K562 (cell line): ENCODE measurements around the gene MED22. TPM values are rescaled to one million over a fixed set of nuclear protein-coding genes. Genes with fewer than 3 reads are reported as not detected.

ENCODE experiments used
- ATAC-seq: fragments of 200-7000 bp; cut with Tn5 transposase; 3 replicates; pipeline ENCODE4 v1.9.1; 2020; ENCODE audit warnings: moderate library complexity
- BruUV-seq: library from RNA; stranded (reverse); fragments of 400-500 nt; replicated peaks from 2 replicates; lab custom pipeline; 2021; lab: Mats Ljungman, UMichigan
- CTCF ChIA-PET: fragments of 300-600 bp; formaldehyde crosslinking; extraction: SDS; loops from one replicate; lab custom pipeline; 2021; ENCODE audit warnings: low intra/inter-chr PET ratio; lab: Yijun Ruan, JAX
- POLR2A ChIA-PET: fragments of 300-600, 350-650 bp; sonication (Branson Sonifier 250); formaldehyde crosslinking; extraction: SDS; loops from one replicate; lab custom pipeline; 2021; ENCODE audit warnings: antibody characterized with exemption, inconsistent platforms; lab: Yijun Ruan, JAX
- DNase-seq, 4 experiments: peaks; one replicate each; pipeline versions ENCODE4 v3.0.0 to v3.0.0-alpha.2; 2011 to 2018; ENCODE audit warnings: low spot score in 3 of 4, mixed read lengths in 3 of 4; ENCODE audit errors: extremely low read depth in 1 of 4
- FAIRE-seq: peaks from 2 replicates; lab custom pipeline; 2011; peaks lifted over from hg19 to GRCh38; lab: Jason Lieb, UNC
- H2AFZ ChIP-seq: 2 replicates; pipeline ENCODE4 v1.6.0; 2011; ENCODE audit warnings: low read depth, low read length, control low read depth, inconsistent platforms
- H3K27ac ChIP-seq: fragments of 200-600 bp; 3 replicates; pipeline ENCODE4 v1.8.0; 2011; ENCODE audit warnings: low read depth, mild to moderate bottlenecking, control low read depth, inconsistent platforms, low read length, moderate library complexity, mixed read lengths; ENCODE audit errors: extremely low read depth
- H3K27me3 ChIP-seq, 2 experiments: fragments of 300-600 bp in 1 of 2; 2 replicates in 1 of 2; 3 replicates in 1 of 2; pipeline versions ENCODE4 v1.6.0 to v1.8.0; 2011; ENCODE audit warnings: inconsistent platforms in 2 of 2, low read length in 2 of 2, mild to moderate bottlenecking in 1 of 2, mixed read lengths in 1 of 2, moderate library complexity in 1 of 2; ENCODE audit not compliant: control insufficient read depth in 2 of 2, insufficient read depth in 2 of 2
- H3K36me3 ChIP-seq: fragments of 300-600 bp; 3 replicates; pipeline ENCODE4 v1.8.0; 2011; ENCODE audit warnings: mild to moderate bottlenecking, low read length, inconsistent platforms; ENCODE audit not compliant: control insufficient read depth, insufficient read depth
- H3K4me1 ChIP-seq, 2 experiments: fragments of 200-600 bp in 1 of 2; replicated peaks in 1 of 2; 2 replicates in 1 of 2; 3 replicates in 1 of 2; pipeline versions ENCODE4 v1.5.1 to v1.8.0; 2011; ENCODE audit warnings: inconsistent platforms in 2 of 2, low read length in 2 of 2, mild to moderate bottlenecking in 1 of 2, mixed read lengths in 1 of 2, moderate library complexity in 1 of 2; ENCODE audit not compliant: control insufficient read depth in 2 of 2, insufficient read depth in 2 of 2
- H3K4me2 ChIP-seq: 2 replicates; pipeline ENCODE4 v1.6.1; 2011; ENCODE audit warnings: low read length, control low read depth, inconsistent platforms, mixed read lengths; ENCODE audit not compliant: insufficient read depth
- H3K4me3 ChIP-seq: fragments of 200-600 bp; sonication (generic), shearing (Covaris generic); 2 replicates; pipeline ENCODE4 v1.5.1; 2016; ENCODE audit warnings: control low read depth, inconsistent platforms
- H3K79me2 ChIP-seq: fragments of 200-600 bp; 3 replicates; pipeline ENCODE4 v1.8.0; 2011; ENCODE audit warnings: low read length, inconsistent platforms; ENCODE audit not compliant: control insufficient read depth, insufficient read depth
- H3K9ac ChIP-seq, 2 experiments: 2 replicates each; pipeline versions ENCODE4 v1.6.0 to v1.6.1; 2011; ENCODE audit warnings: low read depth in 2 of 2, low read length in 2 of 2, control low read depth in 1 of 2, inconsistent platforms in 1 of 2, mild to moderate bottlenecking in 1 of 2, mixed read lengths in 1 of 2; ENCODE audit not compliant: insufficient read depth in 1 of 2
- H3K9me1 ChIP-seq: one replicate; pipeline ENCODE4 v1.6.0; 2011; ENCODE audit warnings: inconsistent platforms, mild to moderate bottlenecking, low read length, moderate library complexity; ENCODE audit not compliant: control insufficient read depth, insufficient read depth
- H3K9me3 ChIP-seq: replicated peaks from 2 replicates; pipeline ENCODE4 v1.5.1; 2011; ENCODE audit warnings: low read depth, low read length, inconsistent platforms; ENCODE audit not compliant: control insufficient read depth, insufficient read depth
- H4K20me1 ChIP-seq: replicated peaks from 2 replicates; pipeline ENCODE4 v1.6.1; 2011; ENCODE audit warnings: low read length, inconsistent platforms, mixed read lengths; ENCODE audit not compliant: control insufficient read depth, insufficient read depth
- ILK ChIP-seq: fragments of 450-650 bp; IDR thresholded peaks from 2 replicates; pipeline ENCODE4 v1.6.1; 2016; ENCODE audit warnings: missing genetic modification characterization, low read depth, mild to moderate bottlenecking, missing compliant biosample characterization, moderate library complexity, borderline replicate concordance
- NFXL1 ChIP-seq: fragments of 450-650 bp; formaldehyde crosslinking; IDR thresholded peaks from 2 replicates; pipeline ENCODE4 v1.4.0; 2021; ENCODE audit warnings: mild to moderate bottlenecking
- SRSF1 ChIP-seq: fragments of 200-400 bp; formaldehyde crosslinking; IDR thresholded peaks from 2 replicates; pipeline ENCODE4 v1.6.1; 2017; ENCODE audit warnings: mild to moderate bottlenecking, low read depth, low read length, moderate library complexity
- TRIM28 ChIP-seq: fragments of 450-650 bp; IDR thresholded peaks from 2 replicates; pipeline ENCODE4 v1.6.1; 2017
- ZBTB7A ChIP-seq: IDR thresholded peaks from 2 replicates; pipeline ENCODE4 v1.6.1; 2011; ENCODE audit warnings: low read depth, mild to moderate bottlenecking, low read length, moderate library complexity, borderline replicate concordance; ENCODE audit not compliant: control insufficient read depth
- ZSCAN32 ChIP-seq: fragments of 450-650 bp; formaldehyde crosslinking; IDR thresholded peaks from 2 replicates; pipeline ENCODE4 v1.4.0; 2020; ENCODE audit warnings: mild to moderate bottlenecking, moderate library complexity
- WGBS: fragments of 100-300 bp; shearing (Covaris generic); methylation state at CpG from one replicate; pipeline ENCODE4 v1.1.6; 2016; ENCODE audit warnings: low coverage, mixed read lengths; ENCODE audit not compliant: insufficient coverage; ENCODE audit errors: missing lambda C conversion rate; 5-methylcytosine and 5-hydroxymethylcytosine counted together
- in situ Hi-C: fragments of 300-500 bp; cut with MboI; formaldehyde crosslinking; loops from 4 replicates; pipeline ENCODE4 v1.15.0; 2018; ENCODE audit warnings: inconsistent platforms, mixed read lengths
- intact Hi-C: fragments of 100-400 bp; cut with micrococcal nuclease; formaldehyde crosslinking; loops from 2 replicates; pipeline ENCODE4 v1.14.2; 2022
- polyA plus RNA-seq, 8 experiments: library from polyadenylated mRNA; depleted of rRNA in 4 of 8; stranded (reverse) in 5 of 8; unstranded in 3 of 8; fragments of >200 nt; fragmentation: Nextera tagmentation in 2 of 8; fragmentation: Illumina TruSeq in 1 of 8; extraction: Ambion mirVana in 2 of 8; extraction: Trizol in 1 of 8; gene quantifications; 2 replicates each; pipeline versions ENCODE4 v1.2.1 to v1.2.3, GENCODE V29; 2011 to 2014; ENCODE audit warnings: inconsistent platforms in 1 of 8, missing spikeins in 1 of 8
- total RNA-seq, 7 experiments: library from RNA; depleted of rRNA in 6 of 7; stranded (reverse); fragments of >200 nt in 6 of 7; fragmentation: Illumina TruSeq in 2 of 7; extraction: Trizol in 2 of 7; gene quantifications; 2 replicates each; pipeline versions ENCODE4 v1.2.1 to v1.2.3, GENCODE V29; 2011 to 2021; ENCODE audit warnings: low replicate concordance in 1 of 7
- TF ChIP-seq, protein P1 (sequence below): fragments of 450-650 bp; IDR thresholded peaks from 2 replicates; pipeline ENCODE4 v1.6.1; 2016; ENCODE audit warnings: low read depth, mild to moderate bottlenecking, moderate library complexity
- TF ChIP-seq, protein P2 (sequence below): sonication (generic); formaldehyde crosslinking; IDR thresholded peaks from 2 replicates; pipeline ENCODE4 v1.8.0; 2022; ENCODE audit warnings: missing genetic modification reagents, mild to moderate bottlenecking, borderline replicate concordance
- TF ChIP-seq, protein P3 (sequence below): IDR thresholded peaks from 2 replicates; pipeline ENCODE4 v1.6.1; 2011; ENCODE audit not compliant: insufficient read length; ENCODE audit errors: extremely low read depth
- TF ChIP-seq, protein P4 (sequence below), 2 experiments: fragments of 450-650 bp in 1 of 2; sonication (generic) in 1 of 2; formaldehyde crosslinking in 1 of 2; IDR thresholded peaks in 1 of 2; conservative IDR thresholded peaks in 1 of 2; 2 replicates each; pipeline versions ENCODE4 v1.6.1 to v1.8.1; 2016 to 2023; ENCODE audit warnings: mild to moderate bottlenecking in 2 of 2, moderate library complexity in 2 of 2, inconsistent platforms in 1 of 2, missing genetic modification reagents in 1 of 2
- TF ChIP-seq, protein P5 (sequence below), 2 experiments: fragments of 150-350 bp in 1 of 2; IDR thresholded peaks; 2 replicates each; pipeline ENCODE4 v1.6.1; 2012 to 2016; ENCODE audit warnings: low read depth in 2 of 2, low read length in 2 of 2, mild to moderate bottlenecking in 1 of 2, moderate library complexity in 1 of 2
- TF ChIP-seq, protein P6 (sequence below): fragments of 450-650 bp; formaldehyde crosslinking; IDR thresholded peaks from 2 replicates; pipeline ENCODE4 v1.4.0; 2022; ENCODE audit warnings: missing genetic modification characterization

MED22 gene
- total and polyA plus RNA-seq, 9 of the 15 experiments (the other 6 are each of a cell fraction or from before 2014, with no cell fraction given), result 0.73 to 35.6 (median 22.3) TPM

DNA sequence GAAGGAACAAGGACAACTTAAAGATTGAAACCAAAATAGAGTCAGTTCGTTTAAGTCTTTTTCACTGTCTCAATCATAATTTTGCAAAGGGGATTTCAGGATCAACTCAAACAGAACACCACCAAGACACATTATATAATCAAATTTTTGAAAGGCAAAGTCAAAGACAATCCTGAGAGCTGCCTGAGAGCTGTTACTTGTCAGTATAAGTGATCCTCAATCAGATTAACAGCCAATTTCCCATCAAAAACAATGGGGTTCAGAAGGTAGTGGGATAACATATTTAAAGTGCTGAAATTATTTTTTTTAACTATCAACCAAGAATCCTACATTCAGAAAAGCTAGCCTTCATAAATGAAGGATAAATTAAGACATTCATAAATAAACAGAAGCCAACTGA lies 53.7 kb downstream of the MED22 start:
- ATAC-seq (no peak), FAIRE-seq (no peak), DNase-seq (no peak)
- no TSS peak for BruUV-seq
- H3K9ac ChIP-seq, result no peak overlapping the region
- no peaks in the 10 kb centered on the region for H3K36me3 ChIP-seq
- in situ Hi-C loops, result no loop called here
- H3K9me1 ChIP-seq, result no peaks in the 10 kb centered on the region
- H4K20me1 ChIP-seq, result no peaks in the 10 kb centered on the region
- no peaks in the 10 kb centered on the region for H3K4me1 ChIP-seq
- ChIA-PET CTCF (no interaction called here), POLR2A (no interaction called here)
- WGBS, result 8% methylated on average over 1 of the region's 1 CpG
- peaks cover 17% of the 10 kb centered on the region for H3K9me3 ChIP-seq
- H2AFZ ChIP-seq, result no peak overlapping the region
- no peak overlapping the region for H3K27ac ChIP-seq
- H3K4me2 ChIP-seq, result no peak overlapping the region
- no peak overlapping the region for H3K4me3 ChIP-seq
- intact Hi-C loops, result no loop called here
- H3K79me2 ChIP-seq, result no peaks in the 10 kb centered on the region
- no peaks in the 10 kb centered on the region for H3K27me3 ChIP-seq
- TF ChIP-seq ZSCAN32 (no peak), NFXL1 (CRISPR knock-in tag) (no peak), ILK (no peak), TRIM28 (peak; percentile 71), SRSF1 (no peak), ZBTB7A (no peak)
- TF ChIP-seq, protein P1, sequence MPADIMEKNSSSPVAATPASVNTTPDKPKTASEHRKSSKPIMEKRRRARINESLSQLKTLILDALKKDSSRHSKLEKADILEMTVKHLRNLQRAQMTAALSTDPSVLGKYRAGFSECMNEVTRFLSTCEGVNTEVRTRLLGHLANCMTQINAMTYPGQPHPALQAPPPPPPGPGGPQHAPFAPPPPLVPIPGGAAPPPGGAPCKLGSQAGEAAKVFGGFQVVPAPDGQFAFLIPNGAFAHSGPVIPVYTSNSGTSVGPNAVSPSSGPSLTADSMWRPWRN, result no peak
- TF ChIP-seq, protein P2, sequence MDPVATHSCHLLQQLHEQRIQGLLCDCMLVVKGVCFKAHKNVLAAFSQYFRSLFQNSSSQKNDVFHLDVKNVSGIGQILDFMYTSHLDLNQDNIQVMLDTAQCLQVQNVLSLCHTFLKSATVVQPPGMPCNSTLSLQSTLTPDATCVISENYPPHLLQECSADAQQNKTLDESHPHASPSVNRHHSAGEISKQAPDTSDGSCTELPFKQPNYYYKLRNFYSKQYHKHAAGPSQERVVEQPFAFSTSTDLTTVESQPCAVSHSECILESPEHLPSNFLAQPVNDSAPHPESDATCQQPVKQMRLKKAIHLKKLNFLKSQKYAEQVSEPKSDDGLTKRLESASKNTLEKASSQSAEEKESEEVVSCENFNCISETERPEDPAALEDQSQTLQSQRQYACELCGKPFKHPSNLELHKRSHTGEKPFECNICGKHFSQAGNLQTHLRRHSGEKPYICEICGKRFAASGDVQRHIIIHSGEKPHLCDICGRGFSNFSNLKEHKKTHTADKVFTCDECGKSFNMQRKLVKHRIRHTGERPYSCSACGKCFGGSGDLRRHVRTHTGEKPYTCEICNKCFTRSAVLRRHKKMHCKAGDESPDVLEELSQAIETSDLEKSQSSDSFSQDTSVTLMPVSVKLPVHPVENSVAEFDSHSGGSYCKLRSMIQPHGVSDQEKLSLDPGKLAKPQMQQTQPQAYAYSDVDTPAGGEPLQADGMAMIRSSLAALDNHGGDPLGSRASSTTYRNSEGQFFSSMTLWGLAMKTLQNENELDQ, result no peak
- TF ChIP-seq, protein P3, sequence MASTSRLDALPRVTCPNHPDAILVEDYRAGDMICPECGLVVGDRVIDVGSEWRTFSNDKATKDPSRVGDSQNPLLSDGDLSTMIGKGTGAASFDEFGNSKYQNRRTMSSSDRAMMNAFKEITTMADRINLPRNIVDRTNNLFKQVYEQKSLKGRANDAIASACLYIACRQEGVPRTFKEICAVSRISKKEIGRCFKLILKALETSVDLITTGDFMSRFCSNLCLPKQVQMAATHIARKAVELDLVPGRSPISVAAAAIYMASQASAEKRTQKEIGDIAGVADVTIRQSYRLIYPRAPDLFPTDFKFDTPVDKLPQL, result no peak
- TF ChIP-seq, protein P4, sequence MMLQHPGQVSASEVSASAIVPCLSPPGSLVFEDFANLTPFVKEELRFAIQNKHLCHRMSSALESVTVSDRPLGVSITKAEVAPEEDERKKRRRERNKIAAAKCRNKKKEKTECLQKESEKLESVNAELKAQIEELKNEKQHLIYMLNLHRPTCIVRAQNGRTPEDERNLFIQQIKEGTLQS (IDR thresholded peaks at IDR 0.05), result no peak
- TF ChIP-seq, protein P4 (CRISPR knock-in tag; conservative IDR thresholded peaks at IDR 0.05), result no peak
- TF ChIP-seq, protein P5, sequence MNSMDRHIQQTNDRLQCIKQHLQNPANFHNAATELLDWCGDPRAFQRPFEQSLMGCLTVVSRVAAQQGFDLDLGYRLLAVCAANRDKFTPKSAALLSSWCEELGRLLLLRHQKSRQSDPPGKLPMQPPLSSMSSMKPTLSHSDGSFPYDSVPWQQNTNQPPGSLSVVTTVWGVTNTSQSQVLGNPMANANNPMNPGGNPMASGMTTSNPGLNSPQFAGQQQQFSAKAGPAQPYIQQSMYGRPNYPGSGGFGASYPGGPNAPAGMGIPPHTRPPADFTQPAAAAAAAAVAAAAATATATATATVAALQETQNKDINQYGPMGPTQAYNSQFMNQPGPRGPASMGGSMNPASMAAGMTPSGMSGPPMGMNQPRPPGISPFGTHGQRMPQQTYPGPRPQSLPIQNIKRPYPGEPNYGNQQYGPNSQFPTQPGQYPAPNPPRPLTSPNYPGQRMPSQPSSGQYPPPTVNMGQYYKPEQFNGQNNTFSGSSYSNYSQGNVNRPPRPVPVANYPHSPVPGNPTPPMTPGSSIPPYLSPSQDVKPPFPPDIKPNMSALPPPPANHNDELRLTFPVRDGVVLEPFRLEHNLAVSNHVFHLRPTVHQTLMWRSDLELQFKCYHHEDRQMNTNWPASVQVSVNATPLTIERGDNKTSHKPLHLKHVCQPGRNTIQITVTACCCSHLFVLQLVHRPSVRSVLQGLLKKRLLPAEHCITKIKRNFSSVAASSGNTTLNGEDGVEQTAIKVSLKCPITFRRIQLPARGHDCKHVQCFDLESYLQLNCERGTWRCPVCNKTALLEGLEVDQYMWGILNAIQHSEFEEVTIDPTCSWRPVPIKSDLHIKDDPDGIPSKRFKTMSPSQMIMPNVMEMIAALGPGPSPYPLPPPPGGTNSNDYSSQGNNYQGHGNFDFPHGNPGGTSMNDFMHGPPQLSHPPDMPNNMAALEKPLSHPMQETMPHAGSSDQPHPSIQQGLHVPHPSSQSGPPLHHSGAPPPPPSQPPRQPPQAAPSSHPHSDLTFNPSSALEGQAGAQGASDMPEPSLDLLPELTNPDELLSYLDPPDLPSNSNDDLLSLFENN (IDR thresholded peaks at IDR 0.05; ENCODE audit: low read depth in 2 of 2, low read length in 2 of 2), result no peak
- TF ChIP-seq, protein P6, sequence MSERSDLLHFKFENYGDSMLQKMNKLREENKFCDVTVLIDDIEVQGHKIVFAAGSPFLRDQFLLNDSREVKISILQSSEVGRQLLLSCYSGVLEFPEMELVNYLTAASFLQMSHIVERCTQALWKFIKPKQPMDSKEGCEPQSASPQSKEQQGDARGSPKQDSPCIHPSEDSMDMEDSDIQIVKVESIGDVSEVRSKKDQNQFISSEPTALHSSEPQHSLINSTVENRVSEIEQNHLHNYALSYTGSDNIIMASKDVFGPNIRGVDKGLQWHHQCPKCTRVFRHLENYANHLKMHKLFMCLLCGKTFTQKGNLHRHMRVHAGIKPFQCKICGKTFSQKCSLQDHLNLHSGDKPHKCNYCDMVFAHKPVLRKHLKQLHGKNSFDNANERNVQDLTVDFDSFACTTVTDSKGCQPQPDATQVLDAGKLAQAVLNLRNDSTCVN (CRISPR knock-in tag), result no peak
